ENCODE measurements around the gene UGGT1. TPM values are rescaled to one million over a fixed set of nuclear protein-coding genes. Genes with fewer than 3 reads are reported as not detected.

The UGGT1 gene
- polyA plus RNA-seq, 1 donor (not counting 4 experiments of a cell fraction or from before 2014, with no cell fraction given), result 26.7 TPM

GRCh38 chr2:128134573-128134972, 43.6 kb downstream of the UGGT1 start:
- TF ChIP-seq, protein P1, sequence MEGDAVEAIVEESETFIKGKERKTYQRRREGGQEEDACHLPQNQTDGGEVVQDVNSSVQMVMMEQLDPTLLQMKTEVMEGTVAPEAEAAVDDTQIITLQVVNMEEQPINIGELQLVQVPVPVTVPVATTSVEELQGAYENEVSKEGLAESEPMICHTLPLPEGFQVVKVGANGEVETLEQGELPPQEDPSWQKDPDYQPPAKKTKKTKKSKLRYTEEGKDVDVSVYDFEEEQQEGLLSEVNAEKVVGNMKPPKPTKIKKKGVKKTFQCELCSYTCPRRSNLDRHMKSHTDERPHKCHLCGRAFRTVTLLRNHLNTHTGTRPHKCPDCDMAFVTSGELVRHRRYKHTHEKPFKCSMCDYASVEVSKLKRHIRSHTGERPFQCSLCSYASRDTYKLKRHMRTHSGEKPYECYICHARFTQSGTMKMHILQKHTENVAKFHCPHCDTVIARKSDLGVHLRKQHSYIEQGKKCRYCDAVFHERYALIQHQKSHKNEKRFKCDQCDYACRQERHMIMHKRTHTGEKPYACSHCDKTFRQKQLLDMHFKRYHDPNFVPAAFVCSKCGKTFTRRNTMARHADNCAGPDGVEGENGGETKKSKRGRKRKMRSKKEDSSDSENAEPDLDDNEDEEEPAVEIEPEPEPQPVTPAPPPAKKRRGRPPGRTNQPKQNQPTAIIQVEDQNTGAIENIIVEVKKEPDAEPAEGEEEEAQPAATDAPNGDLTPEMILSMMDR (optimal IDR thresholded peaks at IDR 0.05 in 1 of 3, IDR thresholded peaks at IDR 0.05 in 1 of 3, conservative IDR thresholded peaks at IDR 0.05 in 1 of 3; ENCODE audit: extremely low read depth in 1 of 3, insufficient read depth in 2 of 3, low read length in 3 of 3), result no peak
- TF ChIP-seq EZH2 (IDR thresholded peaks at IDR 0.05; ENCODE audit: low read length), result no peak

GRCh38 chr2:128137094-128137616, 46.2 kb downstream of the UGGT1 start:
- no peaks in the 10 kb centered on the region for H4K20me1 ChIP-seq (ENCODE audit: control insufficient read depth, extremely low read depth, insufficient read depth, low read length)
- no peak overlapping the region for H2AFZ ChIP-seq (ENCODE audit: control insufficient read depth, low read length)
- no peak overlapping the region for H3K9ac ChIP-seq (ENCODE audit: control insufficient read depth, extremely low read depth, insufficient read depth, low read length)
- no peaks in the 10 kb centered on the region for H3K79me2 ChIP-seq (ENCODE audit: control insufficient read depth, insufficient read depth, low read length)
- H3K9me1 ChIP-seq (ENCODE audit: control insufficient read depth, extremely low read depth, insufficient read depth, low read length), result no peaks in the 10 kb centered on the region
- no peak for FAIRE-seq
- H3K27me3 ChIP-seq (ENCODE audit: control insufficient read depth, extremely low read depth, insufficient read depth, low read length), result no peaks in the 10 kb centered on the region
- H3K4me3 ChIP-seq (ENCODE audit: control insufficient read depth in 2 of 3, extremely low read depth in 1 of 3, insufficient read depth in 2 of 3, low read depth in 1 of 3, low read length in 3 of 3), result no peak overlapping the region
- no peak overlapping the region for H3K4me2 ChIP-seq (ENCODE audit: control insufficient read depth, extremely low read depth, insufficient read depth, low read depth, low read length)
- no peaks in the 10 kb centered on the region for H3K4me1 ChIP-seq (ENCODE audit: control insufficient read depth, extremely low read depth, insufficient read depth, low read length)
- H3K36me3 ChIP-seq (ENCODE audit: control insufficient read depth in 2 of 2, extremely low read depth in 1 of 2, insufficient read depth in 2 of 2, low read length in 2 of 2), result peaks cover 24% of the 10 kb centered on the region in 2 experiments
- dilution Hi-C loops (cut with MboI; ENCODE audit: extremely low pct_ligation_motif_present, low sequenced_read_pairs), result no loop called here
- H3K9me3 ChIP-seq (ENCODE audit: control insufficient read depth, low read depth, low read length), result no peaks in the 10 kb centered on the region
- H3K27ac ChIP-seq (ENCODE audit: control insufficient read depth, insufficient read depth, low read length), result no peak overlapping the region
- no peak for DNase-seq (ENCODE audit: low read depth, low spot score)
- TF ChIP-seq, protein P1 (optimal IDR thresholded peaks at IDR 0.05 in 1 of 3, IDR thresholded peaks at IDR 0.05 in 1 of 3, conservative IDR thresholded peaks at IDR 0.05 in 1 of 3; ENCODE audit: extremely low read depth in 1 of 3, insufficient read depth in 2 of 3, low read length in 3 of 3), result no peak
- no peak for TF ChIP-seq EZH2 (IDR thresholded peaks at IDR 0.05; ENCODE audit: low read length)

More at GRCh38 chr2:128134573-128134972, 43.6 kb downstream of the UGGT1 start:
- H3K27ac ChIP-seq (ENCODE audit: control insufficient read depth, insufficient read depth, low read length), result no peak overlapping the region
- no peaks in the 10 kb centered on the region for H3K9me1 ChIP-seq (ENCODE audit: control insufficient read depth, extremely low read depth, insufficient read depth, low read length)
- no peaks in the 10 kb centered on the region for H3K27me3 ChIP-seq (ENCODE audit: control insufficient read depth, extremely low read depth, insufficient read depth, low read length)
- H4K20me1 ChIP-seq (ENCODE audit: control insufficient read depth, extremely low read depth, insufficient read depth, low read length), result no peaks in the 10 kb centered on the region
- no peak overlapping the region for H2AFZ ChIP-seq (ENCODE audit: control insufficient read depth, low read length)
- H3K79me2 ChIP-seq (ENCODE audit: control insufficient read depth, insufficient read depth, low read length), result no peaks in the 10 kb centered on the region
- no peak overlapping the region for H3K4me2 ChIP-seq (ENCODE audit: control insufficient read depth, extremely low read depth, insufficient read depth, low read depth, low read length)
- DNase-seq (ENCODE audit: low read depth, low spot score) (no peak), FAIRE-seq (no peak)
- peaks cover 15 to 22% of the 10 kb centered on the region in 2 experiments for H3K36me3 ChIP-seq (ENCODE audit: control insufficient read depth in 2 of 2, extremely low read depth in 1 of 2, insufficient read depth in 2 of 2, low read length in 2 of 2)
- H3K4me3 ChIP-seq (ENCODE audit: control insufficient read depth in 2 of 3, extremely low read depth in 1 of 3, insufficient read depth in 2 of 3, low read depth in 1 of 3, low read length in 3 of 3), result no peak overlapping the region
- no peaks in the 10 kb centered on the region for H3K4me1 ChIP-seq (ENCODE audit: control insufficient read depth, extremely low read depth, insufficient read depth, low read length)
- dilution Hi-C loops (cut with MboI; ENCODE audit: extremely low pct_ligation_motif_present, low sequenced_read_pairs), result no loop called here
- no peaks in the 10 kb centered on the region for H3K9me3 ChIP-seq (ENCODE audit: control insufficient read depth, low read depth, low read length)
- H3K9ac ChIP-seq (ENCODE audit: control insufficient read depth, extremely low read depth, insufficient read depth, low read length), result no peak overlapping the region

All from keratinocyte (primary cell).